Metanephros (tissue), 1 donor: ENCODE measurements around the gene CABLES2. TPM values are rescaled to one million over a fixed set of nuclear protein-coding genes. Genes with fewer than 3 reads are reported as not detected.

Source experiments
- total RNA-seq: library from RNA; depleted of rRNA; stranded (reverse); fragments of >200 nt; gene quantifications from one replicate; pipeline ENCODE4 v1.2.3, GENCODE V29; 2014

The CABLES2 gene, protein sequence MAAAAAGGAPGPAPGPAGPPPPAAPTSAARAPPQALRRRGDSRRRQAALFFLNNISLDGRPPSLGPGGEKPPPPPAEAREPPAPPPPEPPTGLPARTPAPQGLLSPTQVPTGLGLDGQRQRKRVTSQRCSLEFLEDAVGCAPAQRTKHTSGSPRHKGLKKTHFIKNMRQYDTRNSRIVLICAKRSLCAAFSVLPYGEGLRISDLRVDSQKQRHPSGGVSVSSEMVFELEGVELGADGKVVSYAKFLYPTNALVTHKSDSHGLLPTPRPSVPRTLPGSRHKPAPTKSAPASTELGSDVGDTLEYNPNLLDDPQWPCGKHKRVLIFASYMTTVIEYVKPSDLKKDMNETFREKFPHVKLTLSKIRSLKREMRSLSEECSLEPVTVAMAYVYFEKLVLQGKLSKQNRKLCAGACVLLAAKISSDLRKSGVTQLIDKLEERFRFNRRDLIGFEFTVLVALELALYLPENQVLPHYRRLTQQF
- total RNA-seq, result 4.6 TPM

DNA sequence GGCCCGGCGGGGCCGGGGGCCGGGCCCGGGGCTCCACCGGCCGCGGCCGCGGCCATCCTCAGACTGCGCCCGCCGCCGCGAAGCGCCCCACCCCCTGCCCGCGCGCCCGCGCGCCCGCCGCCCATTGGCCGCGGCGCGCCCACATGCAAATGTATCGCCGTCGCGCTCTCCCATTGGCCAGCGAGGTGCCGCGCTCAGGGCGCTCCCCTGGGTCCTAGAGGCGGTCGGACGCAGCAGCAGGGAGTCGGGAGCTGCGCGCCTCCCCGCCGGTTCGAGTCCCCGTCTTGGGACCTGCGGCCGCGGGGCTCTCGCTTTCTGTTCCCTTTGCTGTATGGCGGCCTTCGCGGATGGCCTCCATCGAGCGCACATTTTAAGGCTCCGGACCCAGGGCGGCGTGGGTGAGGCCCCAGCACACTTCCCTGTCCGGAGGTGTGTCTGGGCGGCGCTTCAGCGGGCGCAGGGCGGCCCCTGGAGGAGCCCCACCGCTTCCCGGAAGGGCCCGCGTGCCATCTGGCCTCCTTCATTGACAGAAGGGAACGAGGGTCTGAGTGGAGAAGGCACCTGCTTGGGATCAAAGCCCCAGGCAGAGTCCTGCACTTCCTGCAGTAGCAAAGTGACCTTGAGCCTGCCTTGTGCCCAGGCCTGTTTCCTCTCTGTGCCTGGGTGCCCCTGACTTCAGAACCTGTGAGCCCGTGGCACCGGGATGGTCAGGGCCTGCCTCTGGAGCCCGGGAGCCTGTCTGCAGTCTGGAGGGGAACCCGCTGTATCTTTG, at the start of gene CABLES2:
Gene CABLES2, minus strand, starts transcription at position 65 of the 772 bp plus-strand sequence. Its CDS starts 9 bp downstream, at position 56.

DNA sequence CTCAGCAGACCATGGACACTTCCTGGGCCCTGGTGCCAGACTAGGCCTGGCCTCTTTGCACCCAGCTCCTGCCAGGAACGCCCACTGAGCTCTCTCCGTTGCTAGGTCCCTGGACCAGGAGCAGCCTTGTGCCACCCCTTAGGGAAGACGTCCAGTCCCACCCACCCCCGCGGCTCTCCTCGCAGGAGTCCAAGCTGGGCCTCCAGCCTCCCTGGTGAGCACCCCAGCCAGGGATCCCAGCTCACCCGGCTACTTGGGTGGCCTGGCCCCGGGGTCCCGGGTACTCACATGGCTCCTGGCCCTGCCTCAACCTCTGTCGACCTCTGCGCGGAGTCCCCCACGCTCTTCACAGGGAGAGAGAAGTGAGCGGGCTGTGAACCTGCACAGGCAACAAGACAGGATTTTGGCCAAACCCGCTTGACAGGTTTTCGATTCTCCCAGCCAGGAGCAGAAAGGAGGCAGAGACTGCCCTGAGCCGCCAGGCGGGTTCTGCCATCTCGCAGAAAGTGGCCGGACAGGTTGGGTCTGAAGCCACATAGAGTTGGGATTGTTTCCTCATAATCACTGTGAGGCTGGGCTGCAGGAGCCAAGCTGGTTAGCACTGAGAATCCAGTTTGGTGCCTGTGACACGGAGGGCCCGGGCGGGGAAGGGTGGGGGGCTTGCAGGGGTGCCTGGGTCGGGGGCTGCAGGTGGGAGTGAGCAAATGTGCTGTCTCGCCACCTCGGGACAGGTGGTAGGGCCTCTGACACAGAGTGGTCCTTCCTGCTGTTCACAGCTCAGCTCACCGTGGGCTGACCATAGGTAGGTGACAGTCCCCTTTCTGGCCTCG, 20.3 kb upstream of the CABLES2 start, which contains the start of gene RBBP8NL:
Gene RBBP8NL, minus strand, starts transcription at position 368 of the 830 bp plus-strand sequence. CDS start 7,892 bp downstream, outside the sequence.

DNA sequence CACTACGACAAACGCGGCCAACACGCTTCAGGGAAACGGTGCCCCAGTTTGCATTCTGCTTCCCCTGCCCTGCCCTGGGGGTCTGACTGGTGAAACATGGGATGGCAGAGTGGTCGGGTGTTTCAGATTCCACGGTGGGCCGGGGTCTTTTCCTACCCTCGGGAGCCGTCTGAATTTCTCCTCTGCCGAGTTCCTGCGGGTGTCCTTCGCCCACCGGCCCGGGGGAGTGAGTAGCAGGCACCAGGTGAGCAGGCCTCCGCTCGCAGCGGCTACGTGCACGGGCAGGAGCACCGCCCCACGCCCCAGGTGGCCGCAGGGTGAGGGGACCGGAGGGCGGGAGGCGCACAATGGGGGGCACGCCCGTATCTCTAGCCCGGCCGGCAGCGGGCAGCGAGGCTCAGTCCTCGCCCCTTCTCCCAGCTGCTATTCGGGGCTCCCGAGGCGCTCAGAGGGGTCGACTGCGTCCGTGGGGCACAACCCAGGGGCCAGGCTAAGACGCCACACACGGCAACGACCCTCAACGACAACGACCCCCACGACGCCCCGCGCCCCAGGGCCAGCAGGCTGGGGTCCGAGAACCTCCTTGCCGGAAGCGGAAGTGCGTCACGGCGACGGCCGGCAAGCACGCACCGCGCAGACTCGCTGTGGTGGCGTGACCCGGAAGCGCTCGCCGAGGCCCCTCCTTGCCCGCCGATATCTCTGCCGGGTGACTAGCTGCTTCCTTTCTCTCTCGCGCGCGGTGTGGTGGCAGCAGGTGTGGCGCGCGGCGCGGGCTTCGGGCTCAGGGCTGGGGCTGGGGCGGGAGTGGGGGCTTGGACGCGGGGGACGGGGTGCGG, 20.5 kb downstream of the CABLES2 start, which contains the start of gene RPS21:
Gene RPS21, plus strand, starts transcription at position 721 of the 836 bp plus-strand sequence. CDS start 236 bp downstream, outside the sequence.

DNA sequence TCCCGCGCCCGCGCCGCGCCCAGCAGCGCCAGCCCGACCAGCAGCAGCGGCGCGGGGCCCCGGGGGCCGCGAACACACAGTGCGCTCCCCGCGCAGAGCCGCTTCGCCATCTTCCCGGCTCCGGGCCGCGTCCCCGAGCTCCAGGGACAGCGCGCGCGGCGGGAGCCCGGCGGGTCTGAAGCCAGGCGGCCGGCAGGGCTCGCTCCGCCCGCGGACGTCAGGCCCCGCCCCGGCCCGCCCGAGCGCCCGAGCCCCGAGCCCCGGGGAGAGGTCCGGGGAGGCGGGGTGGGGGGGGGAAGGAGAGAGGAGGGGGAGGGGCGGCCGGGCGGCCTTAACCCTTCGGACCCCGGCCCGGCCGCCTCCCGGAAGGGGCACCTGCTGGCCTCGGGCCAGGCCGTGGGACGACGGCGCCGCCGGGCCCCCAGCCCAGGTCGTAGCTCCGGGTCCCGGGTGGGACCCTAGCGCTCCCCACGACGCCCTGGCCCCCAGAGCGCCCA, 39.9 kb downstream of the CABLES2 start, which contains the start of gene LAMA5:
Gene LAMA5, minus strand, starts transcription at position 177 of the 497 bp plus-strand sequence. Its CDS starts 67 bp downstream, at position 110.

Other genes starting within 250 kb of the CABLES2 start
- 22.6 TPM for gene MTG2, start 224.3 kb downstream of the CABLES2 start, total RNA-seq
- gene HRH3, start 187.0 kb downstream of the CABLES2 start, total RNA-seq, result 0.23 TPM
- 35.4 TPM for gene OSBPL2, start 168.8 kb downstream of the CABLES2 start, total RNA-seq
- gene ADRM1, start 104.3 kb downstream of the CABLES2 start, total RNA-seq, result 58.3 TPM
- gene LAMA5, start 40.0 kb downstream of the CABLES2 start, total RNA-seq, result 191 TPM
- gene RPS21, start 20.2 kb downstream of the CABLES2 start, total RNA-seq, result 1,739 TPM
- gene RBBP8NL, start 20.3 kb upstream of the CABLES2 start, total RNA-seq, result 0.93 TPM
- 11.7 TPM for gene GATA5, start 68.7 kb upstream of the CABLES2 start, total RNA-seq
- 7.5 TPM for gene SLCO4A1, start 235.2 kb upstream of the CABLES2 start, total RNA-seq